K562 (cell line): ENCODE data around the gene ZNF546. TPM values are rescaled to one million over a fixed set of nuclear protein-coding genes. Genes with fewer than 3 reads are reported as not detected.

Source experiments
- CC2D1A ChIP-seq: fragments of 450-650 bp; IDR thresholded peaks from 2 replicates; pipeline ENCODE4 v1.6.1; 2017; ENCODE audit warnings: mild to moderate bottlenecking
- CCAR2 ChIP-seq: fragments of 200-400 bp; formaldehyde crosslinking; IDR thresholded peaks from 2 replicates; pipeline ENCODE4 v1.6.1; 2017; ENCODE audit warnings: mild to moderate bottlenecking, low read depth, low read length
- FIP1L1 ChIP-seq: fragments of 200-400 bp; formaldehyde crosslinking; IDR thresholded peaks from 2 replicates; pipeline ENCODE4 v1.6.1; 2018; ENCODE audit warnings: mild to moderate bottlenecking, low read depth, low read length; ENCODE audit not compliant: poor library complexity, severe bottlenecking
- FOSL1 ChIP-seq: fragments of 200-800 bp; sonication (Bioruptor generic); conservative IDR thresholded peaks from 2 replicates; pipeline ENCODE4 v1.6.1; 2016; ENCODE audit warnings: missing genetic modification characterization, missing compliant biosample characterization
- HMBOX1 ChIP-seq: sonication (generic); IDR thresholded peaks from 2 replicates; pipeline ENCODE4 v1.6.1; 2016
- LARP7 ChIP-seq: fragments of 450-650 bp; IDR thresholded peaks from 2 replicates; pipeline ENCODE4 v1.6.1; 2016
- NFATC3 ChIP-seq: fragments of 450-650 bp; IDR thresholded peaks from 2 replicates; pipeline ENCODE4 v1.6.1; 2017; ENCODE audit warnings: mild to moderate bottlenecking
- PCBP1 ChIP-seq: fragments of 200-400 bp; formaldehyde crosslinking; IDR thresholded peaks from 2 replicates; pipeline ENCODE4 v1.6.1; 2018; ENCODE audit warnings: mild to moderate bottlenecking, low read depth, low read length; ENCODE audit not compliant: poor library complexity, severe bottlenecking
- PHB ChIP-seq: fragments of 250-450 bp; sonication (Bioruptor Pico); IDR thresholded peaks from 2 replicates; pipeline ENCODE4 v1.5.0; 2021
- POLR2AphosphoS5 ChIP-seq: IDR thresholded peaks from 2 replicates; pipeline ENCODE4 v1.6.1; 2011; ENCODE audit warnings: mild to moderate bottlenecking, low read depth, low read length, moderate library complexity; ENCODE audit not compliant: control insufficient read depth, insufficient read depth
- POLR3G ChIP-seq: IDR thresholded peaks from 2 replicates; pipeline ENCODE4 v1.6.1; 2011; ENCODE audit not compliant: insufficient read length, insufficient replicate concordance; ENCODE audit errors: extremely low read depth
- SIN3B ChIP-seq: fragments of 450-650 bp; IDR thresholded peaks from 2 replicates; pipeline ENCODE4 v1.6.1; 2017; ENCODE audit warnings: low read depth, mild to moderate bottlenecking, moderate library complexity
- SMARCB1 ChIP-seq: IDR thresholded peaks from 2 replicates; pipeline ENCODE4 v1.6.1; 2011; ENCODE audit warnings: improper control_type of control experiment, low read depth; ENCODE audit not compliant: insufficient read length
- TAL1 ChIP-seq: fragments of 450-650 bp; IDR thresholded peaks from 2 replicates; pipeline ENCODE4 v1.6.1; 2016; ENCODE audit warnings: mild to moderate bottlenecking
- ZNF197 ChIP-seq: fragments of 200-800 bp; sonication (Bioruptor generic); IDR thresholded peaks from 2 replicates; pipeline ENCODE4 v1.6.1; 2016; ENCODE audit warnings: low read depth, missing genetic modification characterization, missing compliant biosample characterization
- ZNF586 ChIP-seq: fragments of 450-650 bp; formaldehyde crosslinking; conservative IDR thresholded peaks from 2 replicates; pipeline ENCODE4 v1.4.0; 2020; ENCODE audit warnings: mild to moderate bottlenecking, moderate library complexity
- ZNF644 ChIP-seq: fragments of 200-800 bp; sonication (Bioruptor generic); IDR thresholded peaks from 2 replicates; pipeline ENCODE4 v1.6.1; 2016; ENCODE audit warnings: low read depth, missing genetic modification characterization, missing compliant biosample characterization
- ZNF785 ChIP-seq: fragments of 250-450 bp; sonication (Bioruptor Pico); IDR thresholded peaks from 2 replicates; pipeline ENCODE4 v1.4.0; 2020; ENCODE audit warnings: mild to moderate bottlenecking
- ZZZ3 ChIP-seq: fragments of 450-650 bp; IDR thresholded peaks from 2 replicates; pipeline ENCODE4 v1.6.1; 2016; ENCODE audit warnings: antibody characterized with exemption, mild to moderate bottlenecking, moderate library complexity
- polyA plus RNA-seq, 8 experiments: library from polyadenylated mRNA; depleted of rRNA in 4 of 8; stranded (reverse) in 5 of 8; unstranded in 3 of 8; fragments of >200 nt; fragmentation: Nextera tagmentation in 2 of 8; fragmentation: Illumina TruSeq in 1 of 8; extraction: Ambion mirVana in 2 of 8; extraction: Trizol in 1 of 8; gene quantifications; 2 replicates each; pipeline versions ENCODE4 v1.2.1 to v1.2.3, GENCODE V29; 2011 to 2014; ENCODE audit warnings: inconsistent platforms in 1 of 8, missing spikeins in 1 of 8
- total RNA-seq, 7 experiments: library from RNA; depleted of rRNA in 6 of 7; stranded (reverse); fragments of >200 nt in 6 of 7; fragmentation: Illumina TruSeq in 2 of 7; extraction: Trizol in 2 of 7; gene quantifications; 2 replicates each; pipeline versions ENCODE4 v1.2.1 to v1.2.3, GENCODE V29; 2011 to 2021; ENCODE audit warnings: low replicate concordance in 1 of 7
- TF ChIP-seq, protein P1 (sequence below): conservative IDR thresholded peaks from 2 replicates; pipeline ENCODE4 v1.6.1; 2011; ENCODE audit warnings: low read depth, mild to moderate bottlenecking, low read length; ENCODE audit not compliant: control insufficient read depth
- TF ChIP-seq, protein P2 (sequence below): sonication (generic); formaldehyde crosslinking; IDR thresholded peaks from 2 replicates; pipeline ENCODE4 v1.8.0; 2022; ENCODE audit warnings: mild to moderate bottlenecking, missing genetic modification reagents
- TF ChIP-seq, protein P3 (sequence below): fragments of 250-450 bp; sonication (Bioruptor Pico); IDR thresholded peaks from 2 replicates; pipeline ENCODE4 v1.8.0; 2021; ENCODE audit warnings: moderate library complexity, mild to moderate bottlenecking, inconsistent platforms

The ZNF546 gene
- total and polyA plus RNA-seq, 9 of the 15 experiments (the other 6 are each of a cell fraction or from before 2014, with no cell fraction given) = 0.73 to 5.1 (median 2.2) TPM

- TF ChIP-seq, protein P1, sequence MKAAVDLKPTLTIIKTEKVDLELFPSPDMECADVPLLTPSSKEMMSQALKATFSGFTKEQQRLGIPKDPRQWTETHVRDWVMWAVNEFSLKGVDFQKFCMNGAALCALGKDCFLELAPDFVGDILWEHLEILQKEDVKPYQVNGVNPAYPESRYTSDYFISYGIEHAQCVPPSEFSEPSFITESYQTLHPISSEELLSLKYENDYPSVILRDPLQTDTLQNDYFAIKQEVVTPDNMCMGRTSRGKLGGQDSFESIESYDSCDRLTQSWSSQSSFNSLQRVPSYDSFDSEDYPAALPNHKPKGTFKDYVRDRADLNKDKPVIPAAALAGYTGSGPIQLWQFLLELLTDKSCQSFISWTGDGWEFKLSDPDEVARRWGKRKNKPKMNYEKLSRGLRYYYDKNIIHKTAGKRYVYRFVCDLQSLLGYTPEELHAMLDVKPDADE = peak; percentile 73
- no peak for TF ChIP-seq PHB (CRISPR knock-in tag)
- TF ChIP-seq ZNF197 = no peak; the same call in 1 of the 2 replicates
- TF ChIP-seq, protein P2, sequence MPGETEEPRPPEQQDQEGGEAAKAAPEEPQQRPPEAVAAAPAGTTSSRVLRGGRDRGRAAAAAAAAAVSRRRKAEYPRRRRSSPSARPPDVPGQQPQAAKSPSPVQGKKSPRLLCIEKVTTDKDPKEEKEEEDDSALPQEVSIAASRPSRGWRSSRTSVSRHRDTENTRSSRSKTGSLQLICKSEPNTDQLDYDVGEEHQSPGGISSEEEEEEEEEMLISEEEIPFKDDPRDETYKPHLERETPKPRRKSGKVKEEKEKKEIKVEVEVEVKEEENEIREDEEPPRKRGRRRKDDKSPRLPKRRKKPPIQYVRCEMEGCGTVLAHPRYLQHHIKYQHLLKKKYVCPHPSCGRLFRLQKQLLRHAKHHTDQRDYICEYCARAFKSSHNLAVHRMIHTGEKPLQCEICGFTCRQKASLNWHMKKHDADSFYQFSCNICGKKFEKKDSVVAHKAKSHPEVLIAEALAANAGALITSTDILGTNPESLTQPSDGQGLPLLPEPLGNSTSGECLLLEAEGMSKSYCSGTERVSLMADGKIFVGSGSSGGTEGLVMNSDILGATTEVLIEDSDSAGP (CRISPR knock-in tag) = no peak
- 0 out of 2 replicates have a peak, but pooled peaks have one; percentile 9 for TF ChIP-seq CC2D1A
- TF ChIP-seq HMBOX1 = no peak
- TF ChIP-seq ZNF586 = no peak
- TF ChIP-seq TAL1 = no peak
- TF ChIP-seq PCBP1 = no peak
- TF ChIP-seq LARP7 = no peak
- no peak for TF ChIP-seq NFATC3
- TF ChIP-seq POLR3G = no peak
- TF ChIP-seq FOSL1 (tag) = peak; percentile 41; the same call in 1 of the 2 replicates
- TF ChIP-seq, protein P3, sequence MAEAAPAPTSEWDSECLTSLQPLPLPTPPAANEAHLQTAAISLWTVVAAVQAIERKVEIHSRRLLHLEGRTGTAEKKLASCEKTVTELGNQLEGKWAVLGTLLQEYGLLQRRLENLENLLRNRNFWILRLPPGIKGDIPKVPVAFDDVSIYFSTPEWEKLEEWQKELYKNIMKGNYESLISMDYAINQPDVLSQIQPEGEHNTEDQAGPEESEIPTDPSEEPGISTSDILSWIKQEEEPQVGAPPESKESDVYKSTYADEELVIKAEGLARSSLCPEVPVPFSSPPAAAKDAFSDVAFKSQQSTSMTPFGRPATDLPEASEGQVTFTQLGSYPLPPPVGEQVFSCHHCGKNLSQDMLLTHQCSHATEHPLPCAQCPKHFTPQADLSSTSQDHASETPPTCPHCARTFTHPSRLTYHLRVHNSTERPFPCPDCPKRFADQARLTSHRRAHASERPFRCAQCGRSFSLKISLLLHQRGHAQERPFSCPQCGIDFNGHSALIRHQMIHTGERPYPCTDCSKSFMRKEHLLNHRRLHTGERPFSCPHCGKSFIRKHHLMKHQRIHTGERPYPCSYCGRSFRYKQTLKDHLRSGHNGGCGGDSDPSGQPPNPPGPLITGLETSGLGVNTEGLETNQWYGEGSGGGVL = no peak
- no peak for TF ChIP-seq FIP1L1
- TF ChIP-seq SIN3B = no peak
- no peak for TF ChIP-seq ZNF785
- TF ChIP-seq POLR2AphosphoS5 = peak; percentile 89
- TF ChIP-seq CCAR2 = no peak
- TF ChIP-seq SMARCB1 = no peak
- TF ChIP-seq ZNF644 (tag) = 0 out of 2 replicates have a peak, but pooled peaks have one; percentile 36
- no peak for TF ChIP-seq ZZZ3
Observed at GRCh38 chr19:39996811-39997637, at the start of gene ZNF546 (continued).
